ENCODE measurements around the gene CTXN1. TPM values are rescaled to one million over a fixed set of nuclear protein-coding genes. Genes with fewer than 3 reads are reported as not detected.

CTXN1 gene
- total and polyA plus RNA-seq, 2 donors (not counting 3 experiments of a cell fraction or from before 2014, with no cell fraction given) = 16.0 to 27.6 TPM

- Histone ChIP-seq H3K9ac (replicated peaks; ENCODE audit: extremely low read depth, insufficient read depth, low read length) (no peak overlapping the region), H3K4me3 (replicated peaks in 1 of 3; ENCODE audit: insufficient read depth in 1 of 3, low read depth in 1 of 3, low read length in 3 of 3) (no peak overlapping the region), H3K79me2 (ENCODE audit: control insufficient read depth, insufficient read depth, low read length) (no peaks in the 10 kb centered on the region), H3K4me2 (ENCODE audit: insufficient read depth, low read length) (no peak overlapping the region), H3K27me3 (ENCODE audit: control insufficient read depth in 2 of 2, insufficient read depth in 2 of 2, low read length in 2 of 2) (peaks cover 11 to 25% of the 10 kb centered on the region in 2 experiments), H3K9me1 (replicated peaks; ENCODE audit: control insufficient read depth, extremely low read depth, insufficient read depth, low read length) (no peaks in the 10 kb centered on the region), H2AFZ (ENCODE audit: low read depth, low read length) (no peak overlapping the region), H3K4me1 (ENCODE audit: control insufficient read depth, extremely low read depth, insufficient read depth, low read length) (no peaks in the 10 kb centered on the region), H3K36me3 (ENCODE audit: control insufficient read depth in 2 of 2, extremely low read depth in 1 of 2, insufficient read depth in 2 of 2, low read length in 2 of 2) (no peaks in the 10 kb centered on the region), H4K20me1 (replicated peaks; ENCODE audit: control insufficient read depth, extremely low read depth, insufficient read depth, low read length) (no peaks in the 10 kb centered on the region), H3K9me3 (replicated peaks; ENCODE audit: control insufficient read depth, insufficient read depth, low read length) (no peaks in the 10 kb centered on the region), H3K27ac (ENCODE audit: insufficient read depth, low read depth, low read length) (no peak overlapping the region)
- dilution Hi-C loops (cut with MboI; ENCODE audit: extremely low pct_ligation_motif_present, low sequenced_read_pairs) (no loop called here), intact Hi-C loops (cut with micrococcal nuclease) (loop anchor here (5.0 kb wide), 1 partner anchor 43 kb away; the partner anchor contains the start of gene EVI5L)
- no TSS peak for BruUV-seq (replicated peaks)
- TF ChIP-seq CTCF (IDR thresholded peaks at IDR 0.05; ENCODE audit: extremely low read depth in 1 of 2, insufficient read depth in 1 of 2, low read depth in 1 of 2, low read length in 2 of 2) = no peak
- TF ChIP-seq FOS (IDR thresholded peaks at IDR 0.05; ENCODE audit: borderline replicate concordance, insufficient read depth, low read length) = no peak
- no peak for TF ChIP-seq GATA2 (IDR thresholded peaks at IDR 0.05; ENCODE audit: insufficient read depth, insufficient read length, low read depth, low read length)
- TF ChIP-seq POLR2A (IDR thresholded peaks at IDR 0.05; ENCODE audit: low read depth, low read length) = no peak
- TF ChIP-seq, protein P1, sequence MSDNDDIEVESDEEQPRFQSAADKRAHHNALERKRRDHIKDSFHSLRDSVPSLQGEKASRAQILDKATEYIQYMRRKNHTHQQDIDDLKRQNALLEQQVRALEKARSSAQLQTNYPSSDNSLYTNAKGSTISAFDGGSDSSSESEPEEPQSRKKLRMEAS (IDR thresholded peaks at IDR 0.05; ENCODE audit: insufficient read depth, insufficient read length) = no peak
- TF ChIP-seq MYC (IDR thresholded peaks at IDR 0.05; ENCODE audit: low read depth, low read length) = no peak
- no peak for TF ChIP-seq JUN (IDR thresholded peaks at IDR 0.05; ENCODE audit: borderline replicate concordance, insufficient read depth, insufficient read length, low read depth)
- TF ChIP-seq POLR2AphosphoS5 (IDR thresholded peaks at IDR 0.05; ENCODE audit: insufficient read depth, low read depth, low read length) = no peak
- TF ChIP-seq EZH2 (IDR thresholded peaks at IDR 0.05; ENCODE audit: borderline replicate concordance, low read depth, low read length, severe bottlenecking) = no peak
- DNase-seq (ENCODE audit: low read depth, low spot score) (no peak), FAIRE-seq (no peak)
- POLR2A ChIA-PET = interaction anchor here (0.6 kb wide), 1 partner anchor 472 kb away, joined by 3 read pairs; no protein-coding TSS in a partner anchor
- CTCF ChIA-PET = interaction anchor here (1.0 kb wide), 2 partner anchors 11 to 12 kb away, joined by 3 read pairs; no protein-coding TSS in a partner anchor
Measured at GRCh38 chr19:7874897-7875273, 51.0 kb downstream of the CTXN1 start.

Other genes with a start within 250 kb of the CTXN1 start
- not detected in 2 replicates for gene MCEMP1, start 249.0 kb downstream of the CTXN1 start, total RNA-seq
- gene MCEMP1, start 249.0 kb downstream of the CTXN1 start, polyA plus RNA-seq = not detected in 2 replicates
- gene TRAPPC5, start 245.3 kb downstream of the CTXN1 start, total RNA-seq = 148 and 172 TPM in 2 replicates
- 114 and 212 TPM in 2 replicates for gene TRAPPC5, start 245.3 kb downstream of the CTXN1 start, polyA plus RNA-seq
- not detected in 2 replicates for gene FCER2, start 224.0 kb downstream of the CTXN1 start, total RNA-seq
- gene FCER2, start 224.0 kb downstream of the CTXN1 start, polyA plus RNA-seq = not detected in 2 replicates
- gene CLEC4G, start 194.0 kb downstream of the CTXN1 start, total RNA-seq = not detected in 2 replicates
- gene CLEC4G, start 194.0 kb downstream of the CTXN1 start, polyA plus RNA-seq = not detected in 2 replicates
- gene CD209, start 178.6 kb downstream of the CTXN1 start, total RNA-seq = not detected in 2 replicates
- not detected in 2 replicates for gene CD209, start 178.6 kb downstream of the CTXN1 start, polyA plus RNA-seq
- gene CLEC4M, start 162.9 kb downstream of the CTXN1 start, total RNA-seq = 0.23 and 0.46 TPM in 2 replicates
- 1.0 and 1.1 TPM in 2 replicates for gene CLEC4M, start 162.9 kb downstream of the CTXN1 start, polyA plus RNA-seq
- gene EVI5L, start 95.9 kb downstream of the CTXN1 start, total RNA-seq = 13.5 and 18.3 TPM in 2 replicates
- 11.9 and 15.8 TPM in 2 replicates for gene EVI5L, start 95.9 kb downstream of the CTXN1 start, polyA plus RNA-seq
- gene PRR36, start 51.7 kb downstream of the CTXN1 start, total RNA-seq = not detected in 2 replicates
- gene PRR36, start 51.7 kb downstream of the CTXN1 start, polyA plus RNA-seq = 0.05 TPM in 1 of 2 replicates, not detected in the other
- 1.6 and 1.8 TPM in 2 replicates for gene LRRC8E, start 37.6 kb downstream of the CTXN1 start, total RNA-seq
- 1.1 and 1.3 TPM in 2 replicates for gene LRRC8E, start 37.6 kb downstream of the CTXN1 start, polyA plus RNA-seq
- 31.6 and 36.0 TPM in 2 replicates for gene MAP2K7, start 22.3 kb downstream of the CTXN1 start, total RNA-seq
- gene MAP2K7, start 22.3 kb downstream of the CTXN1 start, polyA plus RNA-seq = 13.8 and 14.0 TPM in 2 replicates
- gene TGFBR3L, start 11.3 kb downstream of the CTXN1 start, total RNA-seq = 1.2 TPM in 1 of 2 replicates, not detected in the other
- 0.35 and 0.81 TPM in 2 replicates for gene TGFBR3L, start 11.3 kb downstream of the CTXN1 start, polyA plus RNA-seq
- 23.7 and 29.2 TPM in 2 replicates for gene SNAPC2, start 5.8 kb downstream of the CTXN1 start, total RNA-seq
- 25.8 and 33.0 TPM in 2 replicates for gene SNAPC2, start 5.8 kb downstream of the CTXN1 start, polyA plus RNA-seq
- 61.5 and 62.9 TPM in 2 replicates for gene TIMM44, start 17.5 kb upstream of the CTXN1 start, total RNA-seq
- 64.3 and 82.5 TPM in 2 replicates for gene TIMM44, start 17.5 kb upstream of the CTXN1 start, polyA plus RNA-seq
- gene ELAVL1, start 79.5 kb upstream of the CTXN1 start, total RNA-seq = 124 and 134 TPM in 2 replicates
- 40.6 and 46.8 TPM in 2 replicates for gene ELAVL1, start 79.5 kb upstream of the CTXN1 start, polyA plus RNA-seq
- gene CCL25, start 126.6 kb upstream of the CTXN1 start, total RNA-seq = not detected in 2 replicates
- gene CCL25, start 126.6 kb upstream of the CTXN1 start, polyA plus RNA-seq = not detected in 2 replicates
- gene FBN3, start 223.5 kb upstream of the CTXN1 start, total RNA-seq = not detected in 2 replicates
- not detected in 2 replicates for gene FBN3, start 223.5 kb upstream of the CTXN1 start, polyA plus RNA-seq